Lower lobe of right lung (tissue), 2 donors: ENCODE data around the gene PTPRN2. TPM values are rescaled to one million over a fixed set of nuclear protein-coding genes. Genes with fewer than 3 reads are reported as not detected.

ENCODE experiments used
- ATAC-seq, 2 donors: fragments of 200-7000 bp; cut with Tn5 transposase; one replicate each; pipeline ENCODE4 v1.9.1; 2020 to 2022; ENCODE audit warnings: mild to moderate bottlenecking in 2 of 2, moderate library complexity in 2 of 2
- DNase-seq: peaks from one replicate; pipeline ENCODE4 v3.0.0-alpha.2; 2020
- H3K27ac ChIP-seq: fragments of 200-600 bp; one replicate; pipeline ENCODE4 v1.8.0; 2022
- H3K27me3 ChIP-seq: fragments of 200-600 bp; one replicate; pipeline ENCODE4 v1.8.0; 2022; ENCODE audit warnings: low read depth
- H3K36me3 ChIP-seq: fragments of 200-600 bp; one replicate; pipeline ENCODE4 v1.8.0; 2022; ENCODE audit warnings: mild to moderate bottlenecking
- H3K4me1 ChIP-seq: fragments of 200-600 bp; one replicate; pipeline ENCODE4 v1.8.0; 2022
- H3K4me3 ChIP-seq: fragments of 200-600 bp; one replicate; pipeline ENCODE4 v1.8.0; 2022; ENCODE audit warnings: mild to moderate bottlenecking
- H3K9me3 ChIP-seq: fragments of 200-600 bp; one replicate; pipeline ENCODE4 v1.8.0; 2022
- intact Hi-C: fragments of 100-400 bp; cut with DNase I; formaldehyde crosslinking; loops from one replicate; pipeline ENCODE4 v1.11.0; 2022
- total RNA-seq: library from RNA; stranded (reverse); fragmentation: NEBNext Ultra II Directional; extraction: Animal tissue kit (Norgen Biotek cat#: 25700); gene quantifications from one replicate; pipeline ENCODE4 v1.2.1, GENCODE V29; 2021
- TF ChIP-seq, protein P1 (sequence below): fragments of 200-600 bp; IDR thresholded peaks from one replicate; pipeline ENCODE4 v1.8.0; 2022; ENCODE audit warnings: antibody characterized with exemption, mild to moderate bottlenecking
- donor health status: DM: no; HTN: yes; CAD: no; lungs with severe emphysema.

Gene PTPRN2
- total RNA-seq, 1 donor from 2014 or later, result 6.8 TPM

DNA sequence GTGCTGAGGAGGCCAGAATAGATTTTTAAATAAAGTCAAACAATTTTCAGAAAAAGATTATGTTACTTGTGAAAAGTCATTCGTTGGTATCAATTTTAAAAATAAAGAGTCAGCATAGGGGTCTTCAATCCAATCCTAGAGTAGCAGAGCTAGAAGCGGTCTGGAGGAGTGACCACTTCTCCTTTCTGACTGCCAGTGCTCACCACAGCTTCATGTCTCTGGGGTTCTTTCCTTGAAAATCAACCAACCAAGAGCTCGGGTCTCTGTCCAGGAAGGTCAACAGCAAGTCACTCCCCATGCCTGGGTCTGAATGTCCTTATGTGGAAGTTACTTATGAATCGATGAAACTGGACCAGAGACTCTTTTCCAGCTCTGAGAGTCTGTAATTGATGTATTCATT is 14.3 kb downstream of the PTPRN2 start:
- H3K27me3 ChIP-seq, result peaks cover 26% of the 10 kb centered on the region
- no peak overlapping the region for H3K4me3 ChIP-seq
- H3K27ac ChIP-seq, result no peak overlapping the region
- intact Hi-C loops, result no loop called here
- no peaks in the 10 kb centered on the region for H3K4me1 ChIP-seq
- H3K9me3 ChIP-seq, result no peaks in the 10 kb centered on the region
- no peak for DNase-seq
- ATAC-seq, result no peak
- H3K36me3 ChIP-seq, result no peaks in the 10 kb centered on the region
- TF ChIP-seq, protein P1, sequence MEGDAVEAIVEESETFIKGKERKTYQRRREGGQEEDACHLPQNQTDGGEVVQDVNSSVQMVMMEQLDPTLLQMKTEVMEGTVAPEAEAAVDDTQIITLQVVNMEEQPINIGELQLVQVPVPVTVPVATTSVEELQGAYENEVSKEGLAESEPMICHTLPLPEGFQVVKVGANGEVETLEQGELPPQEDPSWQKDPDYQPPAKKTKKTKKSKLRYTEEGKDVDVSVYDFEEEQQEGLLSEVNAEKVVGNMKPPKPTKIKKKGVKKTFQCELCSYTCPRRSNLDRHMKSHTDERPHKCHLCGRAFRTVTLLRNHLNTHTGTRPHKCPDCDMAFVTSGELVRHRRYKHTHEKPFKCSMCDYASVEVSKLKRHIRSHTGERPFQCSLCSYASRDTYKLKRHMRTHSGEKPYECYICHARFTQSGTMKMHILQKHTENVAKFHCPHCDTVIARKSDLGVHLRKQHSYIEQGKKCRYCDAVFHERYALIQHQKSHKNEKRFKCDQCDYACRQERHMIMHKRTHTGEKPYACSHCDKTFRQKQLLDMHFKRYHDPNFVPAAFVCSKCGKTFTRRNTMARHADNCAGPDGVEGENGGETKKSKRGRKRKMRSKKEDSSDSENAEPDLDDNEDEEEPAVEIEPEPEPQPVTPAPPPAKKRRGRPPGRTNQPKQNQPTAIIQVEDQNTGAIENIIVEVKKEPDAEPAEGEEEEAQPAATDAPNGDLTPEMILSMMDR, result no peak

DNA sequence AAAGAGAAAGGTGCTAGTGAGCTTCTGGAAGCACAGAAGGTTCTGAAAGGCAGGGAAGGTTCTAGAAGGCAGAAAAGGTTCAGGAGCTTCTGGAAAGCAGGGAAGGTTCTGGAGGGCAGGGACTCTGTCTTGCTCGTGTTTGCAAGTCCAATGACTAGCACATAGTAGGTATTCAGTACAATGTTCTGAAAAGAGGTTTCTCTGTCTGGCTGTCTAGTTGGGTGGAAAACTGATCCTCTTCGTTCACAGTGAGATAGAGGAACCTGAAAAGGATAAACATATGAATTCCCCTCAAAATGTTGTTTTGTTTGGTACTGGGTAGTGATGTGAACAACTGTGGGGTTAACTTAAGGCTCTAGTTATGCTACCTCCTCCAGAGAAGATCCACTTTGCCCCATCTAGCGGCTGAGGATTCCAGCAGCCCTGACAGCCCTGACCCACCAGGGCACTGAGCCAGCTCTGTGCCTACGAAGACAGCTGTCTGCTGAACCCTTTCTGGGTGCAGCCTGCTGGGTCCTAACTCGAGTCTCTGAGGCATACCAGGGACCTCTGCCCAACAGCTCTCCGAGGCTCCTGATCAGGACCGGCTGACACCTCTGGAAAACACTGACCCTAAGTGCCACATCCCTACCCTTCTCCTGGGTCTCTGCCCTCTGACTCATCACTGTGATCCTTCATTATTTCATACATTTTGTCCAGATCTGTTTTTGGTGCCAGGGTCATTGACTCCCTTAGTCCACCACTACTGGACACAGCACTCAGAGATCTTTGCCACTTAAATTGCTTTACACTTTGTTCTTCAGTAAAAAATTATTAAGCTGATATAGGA is 15.4 kb downstream of the PTPRN2 start:
- Histone ChIP-seq H3K9me3 (no peaks in the 10 kb centered on the region), H3K4me1 (no peaks in the 10 kb centered on the region), H3K36me3 (no peaks in the 10 kb centered on the region), H3K27ac (no peak overlapping the region), H3K27me3 (peaks cover 37% of the 10 kb centered on the region), H3K4me3 (no peak overlapping the region)
- DNase-seq (no peak), ATAC-seq (no peak)
- intact Hi-C loops, result no loop called here
- TF ChIP-seq, protein P1, result no peak

DNA sequence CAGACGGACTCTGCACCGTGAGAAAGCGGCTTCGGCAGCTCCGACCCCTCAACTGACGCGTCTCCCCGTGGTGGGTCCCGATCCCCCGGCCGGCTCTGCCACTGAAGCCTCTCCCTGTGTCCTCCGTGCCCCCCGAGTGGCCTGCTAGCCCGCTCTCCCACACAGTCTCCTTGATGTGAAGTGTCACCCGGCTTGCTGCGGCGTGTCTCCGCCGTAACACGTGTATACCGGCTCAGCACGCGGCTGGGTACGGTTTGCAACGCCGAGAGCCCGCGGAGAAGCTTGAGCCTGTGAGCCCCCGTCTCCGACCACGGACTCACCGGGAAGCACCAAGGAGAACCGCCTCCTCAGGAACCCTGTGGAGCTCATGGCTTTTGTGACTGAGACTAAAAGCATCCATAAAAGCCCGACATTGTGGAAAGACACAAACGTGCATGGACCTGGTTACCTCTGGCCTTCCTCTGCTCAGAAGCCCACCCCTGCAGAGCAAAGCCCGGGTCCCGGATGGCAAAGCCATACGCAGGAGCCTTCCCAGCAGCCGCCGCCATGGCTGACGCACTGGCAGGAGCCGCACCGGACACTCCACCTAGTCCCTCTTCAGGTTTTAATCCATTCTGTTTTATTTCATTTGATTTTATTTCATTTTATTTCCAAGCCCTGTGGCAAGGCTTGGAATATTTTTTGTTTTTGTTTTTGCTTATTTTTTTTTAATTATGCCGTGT is 17.0 kb downstream of the PTPRN2 start:
- TF ChIP-seq, protein P1, result no peak
- Histone ChIP-seq H3K27me3 (peaks cover 37% of the 10 kb centered on the region), H3K27ac (no peak overlapping the region), H3K9me3 (no peaks in the 10 kb centered on the region), H3K4me3 (no peak overlapping the region), H3K4me1 (no peaks in the 10 kb centered on the region), H3K36me3 (no peaks in the 10 kb centered on the region)
- no peak for ATAC-seq
- intact Hi-C loops, result no loop called here
- DNase-seq, result no peak

DNA sequence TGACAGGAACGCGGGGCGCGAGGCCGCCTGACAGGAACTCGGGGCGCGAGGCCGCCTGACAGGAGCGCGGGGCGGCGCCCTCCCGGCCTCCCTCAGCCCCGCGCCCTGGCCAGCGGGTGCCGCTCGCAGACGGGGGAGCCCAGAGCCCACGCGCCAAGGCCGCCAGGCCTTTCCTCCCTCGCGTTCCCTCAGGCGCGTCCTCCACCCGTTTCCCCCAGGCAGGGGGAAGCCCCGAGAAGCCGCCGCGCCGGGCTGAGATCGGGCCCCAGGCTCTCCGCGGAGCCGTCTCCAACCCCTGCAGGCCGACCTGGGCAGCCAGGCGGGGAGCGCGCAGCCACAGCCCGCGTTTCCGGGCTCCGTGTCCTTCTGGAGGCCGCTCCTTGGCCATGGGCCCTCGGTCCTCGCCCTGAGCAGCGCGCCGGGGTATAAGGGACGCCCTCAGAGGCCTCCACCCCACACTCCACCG is 17.7 kb downstream of the PTPRN2 start:
- Histone ChIP-seq H3K4me3 (no peak overlapping the region), H3K27me3 (peaks cover 37% of the 10 kb centered on the region), H3K27ac (no peak overlapping the region), H3K9me3 (no peaks in the 10 kb centered on the region), H3K36me3 (no peaks in the 10 kb centered on the region), H3K4me1 (no peaks in the 10 kb centered on the region)
- ATAC-seq (peak in 1 of 2 donors; percentile 66), DNase-seq (no peak)
- intact Hi-C loops, result no loop called here
- TF ChIP-seq, protein P1, result no peak

DNA sequence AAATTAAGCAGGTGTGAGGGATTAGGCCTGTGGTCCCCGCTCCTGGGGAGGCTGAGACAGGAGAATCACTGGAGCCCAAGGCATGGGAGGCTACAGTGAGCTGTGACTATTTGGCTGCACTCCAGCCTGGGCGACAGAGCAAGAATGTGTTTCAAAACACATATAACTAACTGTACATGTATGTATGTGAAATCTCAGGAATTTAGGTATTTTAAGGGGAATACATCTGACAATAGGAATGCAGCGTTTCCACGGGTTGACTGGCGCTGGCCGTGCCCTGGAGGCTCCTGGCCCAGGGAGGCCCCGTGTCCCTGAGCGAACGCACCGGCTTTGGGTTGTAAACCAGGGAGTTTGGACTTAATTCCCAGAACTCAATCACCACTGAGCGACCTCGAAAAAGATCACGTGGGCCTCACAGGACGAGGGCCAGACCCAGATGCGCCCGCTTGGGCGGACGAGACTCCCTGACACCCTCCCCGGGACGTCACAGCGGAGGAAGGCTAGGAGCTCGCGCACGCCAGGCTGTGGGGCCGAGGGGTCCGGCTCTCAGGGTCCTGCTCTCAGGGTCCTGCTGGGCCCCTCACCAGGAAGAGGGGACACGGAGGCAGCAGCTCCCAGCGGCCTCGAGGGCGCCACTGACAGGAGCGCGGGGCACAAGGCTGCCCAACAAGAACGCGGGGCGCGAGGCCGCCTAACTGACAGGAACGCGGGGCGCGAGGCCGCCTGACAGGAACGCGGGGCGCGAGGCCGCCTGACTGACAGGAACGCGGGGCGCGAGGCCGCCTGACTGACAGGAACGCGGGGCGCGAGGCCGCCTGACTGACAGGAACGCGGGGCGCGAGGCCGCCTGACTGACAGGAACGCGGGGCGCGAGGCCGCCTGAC is 18.4 kb downstream of the PTPRN2 start:
- TF ChIP-seq, protein P1, result no peak
- H3K27ac ChIP-seq, result no peak overlapping the region
- ATAC-seq (no peak), DNase-seq (no peak)
- intact Hi-C loops, result no loop called here
- H3K27me3 ChIP-seq, result peaks cover 37% of the 10 kb centered on the region
- H3K4me1 ChIP-seq, result no peaks in the 10 kb centered on the region
- no peaks in the 10 kb centered on the region for H3K9me3 ChIP-seq
- no peak overlapping the region for H3K4me3 ChIP-seq
- no peaks in the 10 kb centered on the region for H3K36me3 ChIP-seq
